NCI-H82 treated with DMSO at 0.1 percent for 48 hours (cell line): Measurements from ENCODE around the gene CAMSAP2.

ENCODE experiments used
- DNase-seq: peaks from one replicate; lab custom pipeline; 2025; ENCODE audit not compliant: unreplicated experiment; lab: John Stamatoyannopoulos, UW

Gene CAMSAP2, protein sequence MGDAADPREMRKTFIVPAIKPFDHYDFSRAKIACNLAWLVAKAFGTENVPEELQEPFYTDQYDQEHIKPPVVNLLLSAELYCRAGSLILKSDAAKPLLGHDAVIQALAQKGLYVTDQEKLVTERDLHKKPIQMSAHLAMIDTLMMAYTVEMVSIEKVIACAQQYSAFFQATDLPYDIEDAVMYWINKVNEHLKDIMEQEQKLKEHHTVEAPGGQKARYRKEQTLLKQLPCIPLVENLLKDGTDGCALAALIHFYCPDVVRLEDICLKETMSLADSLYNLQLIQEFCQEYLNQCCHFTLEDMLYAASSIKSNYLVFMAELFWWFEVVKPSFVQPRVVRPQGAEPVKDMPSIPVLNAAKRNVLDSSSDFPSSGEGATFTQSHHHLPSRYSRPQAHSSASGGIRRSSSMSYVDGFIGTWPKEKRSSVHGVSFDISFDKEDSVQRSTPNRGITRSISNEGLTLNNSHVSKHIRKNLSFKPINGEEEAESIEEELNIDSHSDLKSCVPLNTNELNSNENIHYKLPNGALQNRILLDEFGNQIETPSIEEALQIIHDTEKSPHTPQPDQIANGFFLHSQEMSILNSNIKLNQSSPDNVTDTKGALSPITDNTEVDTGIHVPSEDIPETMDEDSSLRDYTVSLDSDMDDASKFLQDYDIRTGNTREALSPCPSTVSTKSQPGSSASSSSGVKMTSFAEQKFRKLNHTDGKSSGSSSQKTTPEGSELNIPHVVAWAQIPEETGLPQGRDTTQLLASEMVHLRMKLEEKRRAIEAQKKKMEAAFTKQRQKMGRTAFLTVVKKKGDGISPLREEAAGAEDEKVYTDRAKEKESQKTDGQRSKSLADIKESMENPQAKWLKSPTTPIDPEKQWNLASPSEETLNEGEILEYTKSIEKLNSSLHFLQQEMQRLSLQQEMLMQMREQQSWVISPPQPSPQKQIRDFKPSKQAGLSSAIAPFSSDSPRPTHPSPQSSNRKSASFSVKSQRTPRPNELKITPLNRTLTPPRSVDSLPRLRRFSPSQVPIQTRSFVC (N-terminal part only)

DNA sequence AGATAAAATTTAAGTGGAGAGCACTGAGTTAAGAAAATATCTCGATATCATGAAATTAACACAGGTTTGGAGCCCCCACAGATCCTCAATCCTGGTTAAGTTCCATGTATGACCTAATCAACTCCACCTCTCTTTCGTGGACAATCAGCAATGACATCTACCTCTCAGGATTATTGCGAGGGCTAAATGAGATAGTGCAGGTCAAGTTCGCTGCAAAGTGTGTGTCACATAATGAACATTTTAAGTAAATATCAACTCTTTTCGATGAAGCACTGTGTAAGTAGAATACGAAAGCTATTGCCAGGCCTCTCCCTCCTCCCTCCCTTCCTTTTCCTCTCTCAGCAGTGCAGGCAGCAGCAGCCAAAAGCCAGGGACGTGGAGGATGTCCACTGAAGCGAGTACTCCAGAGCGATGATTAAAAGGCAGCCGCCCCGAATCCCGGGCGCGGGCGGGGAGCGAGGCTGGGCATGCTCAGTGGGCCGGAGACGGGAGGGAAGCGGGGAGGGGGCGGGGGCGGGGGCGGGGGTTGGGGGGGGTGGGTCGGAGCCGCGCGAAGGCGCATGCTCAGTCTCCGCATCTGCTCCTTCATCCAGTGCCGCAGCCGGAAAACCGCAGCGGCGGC, at the start of gene CAMSAP2:
TSS of gene CAMSAP2 (plus strand) at position 567 of the 622 bp plus-strand sequence. CDS start 935 bp downstream, outside the sequence.
- peak; percentile 87 for DNase-seq

DNA sequence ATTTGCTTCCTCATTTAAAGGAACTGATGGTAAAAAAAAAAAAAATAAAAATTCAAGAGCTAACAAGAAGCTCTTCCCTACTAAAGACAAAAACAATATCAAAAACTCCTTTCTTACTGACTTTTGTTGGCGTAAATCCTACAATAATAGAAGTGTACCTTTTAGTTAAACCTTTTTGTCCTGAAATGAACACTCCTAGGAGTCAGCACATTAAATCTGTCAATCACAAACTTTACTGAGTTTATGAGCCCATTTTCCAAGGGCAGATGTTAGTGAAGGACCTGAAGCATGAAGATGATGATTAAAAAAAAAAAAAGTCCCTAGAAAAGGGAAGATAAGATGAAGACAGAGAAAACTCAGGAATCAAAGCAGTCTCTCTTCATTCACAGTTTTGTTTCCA, 46.4 kb upstream of the CAMSAP2 start:
- no peak for DNase-seq

DNA sequence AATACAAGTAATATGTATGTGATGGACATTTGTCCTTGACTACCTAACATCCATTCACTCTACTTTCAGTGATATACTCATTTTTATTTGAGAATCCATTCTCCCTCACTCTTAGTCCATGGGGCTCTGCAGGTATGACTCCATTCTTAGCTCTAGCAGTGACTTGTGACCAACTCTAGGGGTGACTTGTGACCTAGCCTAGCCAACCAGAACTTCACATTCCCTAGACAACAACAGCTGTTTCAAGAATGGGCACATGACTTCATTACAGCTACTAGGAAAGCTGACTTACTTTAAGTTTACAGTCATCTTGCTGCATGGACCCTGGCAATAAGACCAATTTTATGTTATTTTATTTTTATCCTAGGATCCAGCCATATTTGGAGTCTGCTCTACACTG, 45.4 kb upstream of the CAMSAP2 start:
- DNase-seq: no peak

DNA sequence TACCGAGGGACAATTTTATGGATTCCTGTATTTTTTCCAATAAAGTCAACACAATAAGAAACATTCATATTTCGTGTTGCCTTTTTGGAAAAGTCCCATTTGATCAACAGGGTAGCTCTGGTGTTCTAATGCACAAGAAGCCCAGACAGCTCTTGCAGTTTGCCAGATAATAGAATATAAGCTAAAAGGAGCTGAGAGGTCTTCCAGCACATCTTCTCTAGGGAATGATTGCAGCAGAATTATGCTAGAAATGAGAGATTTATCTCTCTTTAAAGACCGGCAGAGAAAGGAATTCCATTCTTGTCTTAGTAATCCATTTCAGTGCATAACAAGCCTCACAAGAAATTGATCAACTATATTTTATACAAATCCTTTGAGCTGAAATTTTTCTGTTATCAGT, 44.0 kb upstream of the CAMSAP2 start:
- DNase-seq: no peak

DNA sequence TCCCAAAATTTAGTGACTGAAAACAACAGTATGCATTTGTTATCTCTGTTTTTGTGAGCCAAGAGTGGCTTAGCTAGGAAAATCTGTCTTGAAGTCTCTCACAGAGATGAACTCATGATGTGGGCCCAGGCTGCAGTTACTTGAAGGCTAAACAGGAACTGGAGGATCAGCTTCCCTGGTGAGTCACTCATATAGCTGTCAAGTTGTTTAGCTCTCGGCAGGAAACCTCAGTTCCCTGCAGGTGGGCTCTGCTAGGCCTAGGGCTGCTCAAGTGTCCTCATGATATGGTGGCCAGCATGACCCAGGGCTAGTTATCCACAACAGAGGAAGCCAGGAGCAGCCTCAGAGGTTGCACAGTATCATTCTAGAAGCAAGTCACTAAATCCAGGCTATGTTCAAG, 38.8 kb upstream of the CAMSAP2 start:
- DNase-seq: no peak

DNA sequence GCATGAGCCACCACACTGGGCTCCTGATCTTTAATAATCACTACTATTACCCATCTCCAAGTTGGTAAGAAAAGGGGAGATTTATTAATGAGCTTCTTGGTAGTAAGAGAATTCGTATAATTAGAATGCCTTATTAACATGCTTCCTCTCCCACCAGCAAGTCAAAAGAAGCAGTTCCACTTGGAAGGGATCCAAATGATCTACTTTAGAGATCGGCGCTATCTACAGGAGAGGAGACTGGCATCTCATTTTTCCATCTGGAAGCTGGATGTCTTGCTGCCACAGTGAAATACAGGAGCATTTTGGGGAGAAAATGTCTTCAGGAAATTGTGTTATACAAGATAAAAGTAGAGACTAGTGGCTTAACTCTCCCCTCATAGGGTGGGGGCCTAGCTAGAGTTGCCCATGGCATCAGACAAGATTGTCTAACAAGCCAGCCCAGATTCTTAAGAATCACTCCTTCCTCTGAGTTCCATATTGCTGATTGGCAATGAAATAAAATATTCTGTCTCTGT, 33.6 kb upstream of the CAMSAP2 start:
- DNase-seq: no peak

DNA sequence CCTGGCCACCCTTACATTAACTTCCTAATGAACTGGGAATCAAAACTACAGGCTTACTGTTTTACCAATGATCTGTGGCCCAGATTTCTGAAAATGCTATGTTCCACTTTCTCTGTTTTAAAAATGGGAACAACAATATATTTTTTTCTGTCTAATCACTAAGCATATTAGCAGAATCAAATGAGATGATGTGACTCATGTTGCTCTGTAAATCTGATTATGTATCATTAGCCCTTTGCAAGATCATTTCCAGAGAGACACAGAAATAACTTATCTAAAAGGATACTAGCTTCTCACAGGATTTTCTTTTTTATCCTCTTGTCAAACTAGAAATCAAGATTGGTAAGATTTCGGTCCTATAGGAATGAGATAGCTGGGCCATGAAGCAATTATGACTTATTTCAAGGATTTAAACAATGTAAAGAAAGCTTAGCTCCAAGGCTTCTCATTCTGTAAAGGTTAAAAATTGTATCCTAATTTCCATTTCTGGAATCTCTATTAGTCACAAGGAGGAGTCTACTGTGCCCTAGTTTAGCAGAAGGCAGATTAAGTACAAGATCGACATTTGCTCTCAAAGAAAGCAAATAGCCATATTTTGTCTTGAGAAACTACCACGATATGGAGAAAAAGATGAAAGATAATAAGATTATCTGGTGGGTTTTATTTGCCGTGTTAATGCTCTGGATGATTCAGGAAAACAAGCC, 32.4 kb upstream of the CAMSAP2 start:
- peak; percentile 75 for DNase-seq

DNA sequence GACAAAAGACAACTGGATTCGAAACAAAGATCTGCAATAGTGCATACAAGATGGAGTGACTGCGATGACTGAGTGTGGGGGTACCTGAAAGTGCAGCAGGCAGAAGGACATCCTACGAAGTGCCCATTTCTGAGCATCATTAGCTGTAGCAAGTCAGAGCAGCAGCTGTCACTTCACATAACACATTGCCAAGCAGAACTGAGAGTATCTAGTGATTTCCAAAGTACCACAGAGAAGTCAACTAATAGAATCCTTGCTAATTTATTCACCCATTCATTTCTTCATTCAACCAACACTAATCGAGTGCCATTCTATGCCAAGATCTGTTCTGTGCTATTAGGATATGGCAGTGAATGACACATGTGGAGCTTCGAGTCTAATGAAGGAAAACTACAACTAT, 31.6 kb upstream of the CAMSAP2 start:
- no peak for DNase-seq

DNA sequence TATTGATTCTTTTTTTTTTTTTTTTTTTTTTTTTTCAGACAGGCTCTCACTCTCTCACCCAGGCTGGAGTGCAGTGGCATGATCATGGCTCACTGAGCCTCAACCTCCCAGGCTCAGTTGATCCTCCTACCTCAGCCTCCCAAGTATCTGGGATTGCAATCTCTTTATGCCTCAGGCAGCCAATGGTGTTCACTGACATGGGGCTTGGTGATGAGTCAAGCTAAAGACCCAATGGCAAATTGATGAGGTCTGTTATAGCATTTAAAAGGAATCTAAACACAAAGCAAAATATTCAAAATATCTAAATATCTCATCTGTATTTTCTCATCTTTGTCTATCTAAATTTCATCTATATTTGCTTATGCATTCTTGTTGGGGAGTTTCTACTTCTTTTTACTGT, 30.5 kb upstream of the CAMSAP2 start:
- DNase-seq: no peak

DNA sequence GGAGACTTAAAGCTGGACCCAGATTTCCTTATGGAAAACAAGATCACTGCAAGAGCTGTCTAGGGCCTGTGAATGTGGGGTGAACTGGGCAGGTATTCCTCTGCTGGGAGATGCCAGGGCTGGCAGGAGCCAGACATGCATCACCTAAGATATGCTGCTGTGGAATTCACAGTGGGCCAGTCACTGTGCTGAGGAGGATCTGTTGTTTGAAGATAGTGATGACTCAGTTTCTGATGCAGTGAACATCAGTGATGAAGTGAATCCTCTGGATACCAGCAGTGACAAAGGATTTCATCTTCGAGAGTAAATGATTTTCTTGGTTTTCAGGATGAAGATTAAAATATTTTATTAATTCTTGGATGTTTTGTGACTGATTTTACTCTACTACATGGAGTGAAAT, 29.9 kb upstream of the CAMSAP2 start:
- no peak for DNase-seq

DNA sequence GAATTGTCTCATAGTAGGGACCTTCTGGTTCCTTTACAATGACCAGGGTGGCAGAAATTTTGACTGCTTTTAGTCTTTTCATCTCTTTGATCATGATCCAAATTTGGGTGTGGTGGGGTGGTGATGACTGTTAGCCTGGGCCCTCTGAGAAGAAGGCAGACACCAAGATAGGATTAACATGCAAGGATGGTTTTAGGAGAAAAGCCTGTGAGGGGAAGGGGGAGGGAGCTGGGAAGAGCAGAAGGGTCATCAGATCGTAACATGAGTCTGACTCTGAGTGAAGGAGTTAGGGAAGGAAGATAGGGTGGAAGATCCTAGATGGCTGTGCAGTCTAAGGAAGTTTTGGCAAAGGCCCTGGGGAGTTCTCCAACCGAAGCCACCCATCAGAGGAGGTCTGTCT, 28.5 kb upstream of the CAMSAP2 start:
- DNase-seq: peak; percentile 68

DNA sequence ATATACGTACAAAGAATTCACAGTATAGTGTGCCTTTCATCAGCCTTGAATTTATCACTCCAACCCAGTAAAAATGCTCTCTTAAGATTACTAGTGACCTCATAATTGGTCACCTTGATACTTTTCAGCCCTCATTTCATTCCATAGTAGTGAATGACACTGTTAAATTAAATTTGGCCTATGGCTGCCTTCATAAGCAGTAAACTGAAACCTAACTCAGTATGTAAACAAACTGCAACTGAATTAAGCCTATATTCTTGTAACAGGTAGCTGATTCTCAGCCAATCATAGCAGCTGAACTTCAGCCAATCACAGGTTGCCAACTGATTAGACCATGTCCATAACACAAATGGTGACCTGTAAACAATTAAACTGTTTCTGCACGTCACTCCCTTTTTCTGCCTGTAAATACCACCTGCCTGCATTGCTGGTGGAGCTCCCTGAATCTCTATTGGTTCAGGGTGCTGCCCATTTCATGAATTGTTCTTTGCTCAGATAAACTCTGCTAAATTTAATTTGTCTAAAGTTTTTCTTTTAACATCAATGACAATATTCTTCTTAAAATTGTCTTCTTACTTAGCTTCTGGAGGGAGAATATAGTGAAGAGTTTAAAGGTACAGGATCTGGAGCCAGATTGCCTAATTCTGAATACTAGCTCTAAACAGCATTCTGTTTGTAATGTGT, 24.0 kb upstream of the CAMSAP2 start:
- no peak for DNase-seq

DNA sequence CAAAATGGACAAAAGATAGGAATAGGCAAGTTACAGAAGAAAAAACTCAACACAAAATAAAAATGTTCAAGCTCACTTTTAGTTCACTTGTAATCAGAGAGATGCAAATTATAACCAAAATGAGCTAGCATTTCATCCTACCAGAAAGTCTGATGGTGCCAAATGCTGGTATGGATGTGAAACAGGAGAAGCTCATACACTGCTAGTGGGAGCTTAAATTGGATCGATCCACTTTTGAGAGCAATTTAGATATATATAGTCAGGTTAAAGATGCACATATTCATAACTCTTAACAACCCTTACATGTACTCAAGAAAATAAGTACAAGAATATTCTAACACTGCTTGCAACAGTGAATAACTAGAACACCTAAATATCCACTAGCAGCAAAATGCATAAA, 18.5 kb upstream of the CAMSAP2 start:
- DNase-seq: no peak

DNA sequence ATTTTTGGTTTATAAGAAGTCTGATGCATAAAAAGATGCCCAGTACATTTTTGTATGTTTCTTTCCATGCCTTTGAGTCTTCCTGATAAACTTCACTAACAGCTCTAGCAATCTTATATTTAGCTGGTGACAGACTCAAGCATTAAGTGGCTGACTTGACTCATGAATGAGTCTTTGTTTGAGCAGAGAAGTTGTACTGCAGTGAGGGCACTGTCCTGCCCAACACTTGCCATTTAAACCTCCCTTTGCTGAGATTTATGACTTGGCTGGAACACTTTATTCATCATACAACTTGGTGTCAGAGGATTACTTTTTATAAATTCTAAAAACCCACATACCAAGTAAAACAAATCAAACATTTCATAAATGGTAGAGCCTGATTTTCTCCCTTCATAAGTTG, 14.6 kb upstream of the CAMSAP2 start:
- DNase-seq: no peak

DNA sequence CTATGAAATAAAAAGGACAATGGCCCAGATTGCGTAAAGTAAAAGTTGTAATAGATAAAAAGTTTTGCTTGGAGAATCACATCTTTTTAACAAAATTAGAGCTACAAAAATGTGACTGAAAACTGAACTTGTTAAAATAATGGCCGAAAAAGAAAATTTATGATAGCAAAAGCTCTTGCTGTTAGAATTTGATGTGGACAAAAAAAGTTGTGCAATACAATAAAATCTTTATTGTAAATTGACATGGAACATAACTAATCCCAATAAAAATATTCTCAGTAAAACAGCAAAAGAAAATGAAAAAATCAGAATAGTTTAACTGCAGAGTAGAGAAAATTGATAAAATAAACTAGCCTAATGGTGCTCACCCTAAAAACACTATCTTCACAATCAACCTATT, 11.4 kb upstream of the CAMSAP2 start:
- no peak for DNase-seq

DNA sequence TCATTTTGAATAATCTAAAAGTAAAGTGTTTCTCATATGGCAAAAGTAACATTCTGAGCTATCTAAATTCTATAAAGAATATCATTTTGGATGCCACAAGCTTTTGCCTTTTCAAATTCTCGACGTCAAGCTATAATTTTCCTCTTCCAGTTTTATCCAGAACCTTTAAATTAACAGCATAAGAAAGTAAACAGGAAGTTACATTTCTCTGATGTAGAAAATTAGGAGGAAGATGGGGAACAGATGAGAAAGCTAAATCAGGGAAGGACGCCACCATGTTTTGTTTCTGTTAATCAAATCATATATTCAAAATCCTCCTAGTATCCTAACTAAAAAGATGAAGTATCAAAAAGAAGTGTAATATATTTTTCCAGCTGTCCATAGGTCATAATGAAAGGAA, 8.8 kb upstream of the CAMSAP2 start:
- DNase-seq: no peak

DNA sequence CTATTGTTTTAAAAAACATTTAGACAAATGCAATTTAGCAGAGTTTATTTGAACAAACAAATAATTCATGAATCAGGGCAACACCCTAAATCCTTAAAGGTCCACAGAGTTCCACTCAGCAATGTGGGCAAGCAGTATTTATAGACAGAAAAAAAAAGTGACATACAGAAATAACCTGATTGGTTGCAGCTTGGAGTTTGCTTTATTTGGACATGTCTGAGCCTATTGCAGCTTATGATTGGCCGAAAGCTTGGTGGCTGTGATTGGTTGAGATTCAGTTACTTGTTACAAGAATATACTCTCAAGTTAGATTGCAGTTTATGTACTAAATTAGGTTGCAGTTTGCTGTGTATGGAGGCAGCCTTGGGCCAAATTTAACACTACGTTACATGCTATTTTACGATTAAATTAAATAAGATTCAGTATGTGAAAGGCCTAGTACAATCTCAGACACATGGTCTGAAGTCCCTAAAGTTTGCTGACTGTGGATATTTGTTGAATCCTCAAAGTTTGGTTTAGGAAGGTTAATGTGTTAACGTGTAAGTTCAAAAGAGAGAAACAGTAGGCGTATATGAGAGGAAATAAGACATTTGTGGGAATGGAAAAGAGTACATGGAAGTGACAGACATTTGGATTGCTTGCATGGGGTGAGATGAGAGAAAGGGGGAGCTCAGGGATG, 6.9 kb upstream of the CAMSAP2 start:
- no peak for DNase-seq

DNA sequence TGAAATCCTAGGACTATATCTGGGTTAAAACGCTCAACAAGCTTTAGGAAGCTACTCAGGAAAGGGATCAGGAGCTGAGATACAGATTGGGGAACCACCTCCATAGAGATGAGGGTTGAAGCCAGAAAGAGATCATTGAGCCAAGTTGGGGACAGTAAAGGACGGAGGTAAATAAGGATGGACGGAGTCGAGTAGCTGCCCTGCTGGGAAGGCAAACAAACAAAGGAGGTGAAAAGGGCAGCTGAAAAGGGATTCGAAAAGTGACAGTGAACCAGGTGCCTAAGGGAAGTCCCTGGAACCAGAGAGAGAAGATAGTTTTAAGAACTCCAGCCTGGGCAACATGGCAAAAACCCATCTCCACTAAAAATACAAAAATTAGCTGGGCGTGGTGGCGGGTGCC, 6.3 kb upstream of the CAMSAP2 start:
- DNase-seq: no peak

DNA sequence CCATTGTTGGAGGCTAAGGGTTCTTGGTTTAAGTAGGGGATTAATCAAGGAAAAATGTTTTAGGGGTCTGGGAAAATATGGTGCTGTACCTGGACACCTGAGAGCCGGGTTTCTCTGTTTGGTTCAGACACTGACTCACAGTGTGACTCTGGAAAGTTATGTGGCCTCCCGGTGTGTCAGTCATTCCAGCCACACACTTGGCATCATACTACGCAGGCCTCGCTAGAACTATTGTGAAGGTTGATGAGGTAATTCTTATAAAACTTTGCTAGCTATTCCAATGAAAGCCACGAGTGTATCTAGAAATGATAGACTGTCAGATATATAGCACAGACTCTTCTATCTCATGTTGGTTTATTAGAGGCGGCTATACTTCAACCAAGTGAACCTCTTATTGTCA, 4.8 kb upstream of the CAMSAP2 start:
- no peak for DNase-seq
